ENCODE measurements around the gene HNF1B. TPM values are rescaled to one million over a fixed set of nuclear protein-coding genes. Genes with fewer than 3 reads are reported as not detected.
A peak's percentile ranks its signal among the peaks of the same experiment; 100 is the strongest.

Gene HNF1B
- total and polyA plus RNA-seq, 7 experiments from 2014 or later = 1.4 TPM; not detected in 6

GRCh38 chr17:37752482-37752881 lies 7.6 kb upstream of the HNF1B start:
- no peak overlapping the region for H3K27ac ChIP-seq (ENCODE audit: low read depth, low read length)
- no peaks in the 10 kb centered on the region for H3K4me1 ChIP-seq (ENCODE audit: control insufficient read depth in 2 of 2, insufficient read depth in 2 of 2, low read length in 2 of 2)
- DNase-seq = no peak
- Mint-ChIP-seq H3K36me3 (no peaks in the 10 kb centered on the region), H3K27me3 (peaks cover 14 to 35% (median 18%) of the 10 kb centered on the region in 5 donors), H3K4me3 (no peak overlapping the region), H3K4me1 (peaks cover 0 to 27% (median 0%) of the 10 kb centered on the region in 7 donors), H3K9me3 (no peaks in the 10 kb centered on the region), H3K27ac (no peak overlapping the region)
- CTCF ChIA-PET = no interaction called here
- ATAC-seq = no peak
- POLR2A ChIA-PET = no interaction called here
- H3K27me3 ChIP-seq (ENCODE audit: control insufficient read depth in 2 of 2, insufficient read depth in 2 of 2, low read length in 2 of 2) = no peaks in the 10 kb centered on the region
- no peaks in the 10 kb centered on the region for H3K36me3 ChIP-seq (ENCODE audit: control insufficient read depth in 2 of 3, insufficient read depth in 3 of 3, low read length in 3 of 3)
- H3K4me3 ChIP-seq (ENCODE audit: low read length) = no peak overlapping the region
- intact Hi-C loops (cut with micrococcal nuclease) = loop anchor here in 1 of 2 donors (5.0 kb wide), 1 partner anchor 50 kb away; no protein-coding TSS in a partner anchor
- H3K9me3 ChIP-seq (ENCODE audit: control insufficient read depth in 2 of 3, low read length in 3 of 3) = no peaks in the 10 kb centered on the region

GRCh38 chr17:37750768-37751475 lies 6.1 kb upstream of the HNF1B start:
- Histone ChIP-seq H3K9me3 (ENCODE audit: control insufficient read depth in 2 of 3, low read length in 3 of 3) (no peaks in the 10 kb centered on the region), H3K4me1 (ENCODE audit: control insufficient read depth in 2 of 2, insufficient read depth in 2 of 2, low read length in 2 of 2) (no peaks in the 10 kb centered on the region), H3K4me3 (ENCODE audit: low read length) (no peak overlapping the region), H3K27me3 (ENCODE audit: control insufficient read depth in 2 of 2, insufficient read depth in 2 of 2, low read length in 2 of 2) (no peaks in the 10 kb centered on the region), H3K36me3 (ENCODE audit: control insufficient read depth in 2 of 3, insufficient read depth in 3 of 3, low read length in 3 of 3) (no peaks in the 10 kb centered on the region), H3K27ac (ENCODE audit: low read depth, low read length) (no peak overlapping the region)
- H3K27ac Mint-ChIP-seq = no peak overlapping the region
- POLR2A ChIA-PET = no interaction called here
- intact Hi-C loops (cut with micrococcal nuclease) = loop anchor here in 1 of 2 donors (5.0 kb wide), 1 partner anchor 49 kb away; no protein-coding TSS in a partner anchor
- ATAC-seq = no peak
- H3K4me3 Mint-ChIP-seq = no peak overlapping the region
- DNase-seq = no peak
- peaks cover 0 to 1% (median 0%) of the 10 kb centered on the region in 11 donors for H3K9me3 Mint-ChIP-seq
- peaks cover 0 to 36% (median 0%) of the 10 kb centered on the region in 7 donors for H3K4me1 Mint-ChIP-seq
- no peaks in the 10 kb centered on the region for H3K36me3 Mint-ChIP-seq
- CTCF ChIA-PET = no interaction called here
- H3K27me3 Mint-ChIP-seq = peaks cover 26 to 48% (median 29%) of the 10 kb centered on the region in 5 donors

GRCh38 chr17:37750292-37750691 lies 5.4 kb upstream of the HNF1B start:
- ChIA-PET CTCF (no interaction called here), POLR2A (no interaction called here)
- peaks cover 0 to 1% (median 0%) of the 10 kb centered on the region in 11 donors for H3K9me3 Mint-ChIP-seq
- H3K4me1 Mint-ChIP-seq = peaks cover 0 to 37% (median 1%) of the 10 kb centered on the region in 7 donors
- H3K27ac Mint-ChIP-seq = no peak overlapping the region
- Histone ChIP-seq H3K36me3 (ENCODE audit: control insufficient read depth in 2 of 3, insufficient read depth in 3 of 3, low read length in 3 of 3) (no peaks in the 10 kb centered on the region), H3K9me3 (ENCODE audit: control insufficient read depth in 2 of 3, low read length in 3 of 3) (no peaks in the 10 kb centered on the region), H3K27ac (ENCODE audit: low read depth, low read length) (no peak overlapping the region), H3K4me1 (ENCODE audit: control insufficient read depth in 2 of 2, insufficient read depth in 2 of 2, low read length in 2 of 2) (peaks cover 0 to under 1% of the 10 kb centered on the region in 2 donors), H3K27me3 (ENCODE audit: control insufficient read depth in 2 of 2, insufficient read depth in 2 of 2, low read length in 2 of 2) (no peaks in the 10 kb centered on the region), H3K4me3 (ENCODE audit: low read length) (no peak overlapping the region)
- DNase-seq = no peak
- H3K27me3 Mint-ChIP-seq = peaks cover 29 to 53% (median 31%) of the 10 kb centered on the region in 5 donors
- intact Hi-C loops (cut with micrococcal nuclease) = loop anchor here in 1 of 2 donors (5.0 kb wide), 1 partner anchor 48 kb away; no protein-coding TSS in a partner anchor
- no peaks in the 10 kb centered on the region for H3K36me3 Mint-ChIP-seq
- ATAC-seq = no peak
- H3K4me3 Mint-ChIP-seq = no peak overlapping the region

GRCh38 chr17:37747222-37747621 lies 2.4 kb upstream of the HNF1B start:
- Histone ChIP-seq H3K27me3 (ENCODE audit: control insufficient read depth in 2 of 2, insufficient read depth in 2 of 2, low read length in 2 of 2) (peaks cover 0 to 11% of the 10 kb centered on the region in 2 donors), H3K9me3 (ENCODE audit: control insufficient read depth in 2 of 3, low read length in 3 of 3) (no peaks in the 10 kb centered on the region), H3K4me1 (ENCODE audit: control insufficient read depth in 2 of 2, insufficient read depth in 2 of 2, low read length in 2 of 2) (peaks cover 2 to 18% of the 10 kb centered on the region in 2 donors), H3K27ac (ENCODE audit: low read depth, low read length) (no peak overlapping the region), H3K4me3 (ENCODE audit: low read length) (no peak overlapping the region), H3K36me3 (ENCODE audit: control insufficient read depth in 2 of 3, insufficient read depth in 3 of 3, low read length in 3 of 3) (no peaks in the 10 kb centered on the region)
- H3K27me3 Mint-ChIP-seq = peaks cover 42 to 75% (median 45%) of the 10 kb centered on the region in 5 donors
- no peaks in the 10 kb centered on the region for H3K36me3 Mint-ChIP-seq
- DNase-seq (no peak), ATAC-seq (no peak)
- H3K27ac Mint-ChIP-seq = no peak overlapping the region
- ChIA-PET CTCF (no interaction called here), POLR2A (no interaction called here)
- no peak overlapping the region for H3K4me3 Mint-ChIP-seq
- peaks cover 0 to 1% (median 0%) of the 10 kb centered on the region in 11 donors for H3K9me3 Mint-ChIP-seq
- H3K4me1 Mint-ChIP-seq = peaks cover 14 to 45% (median 21%) of the 10 kb centered on the region in 7 donors
- intact Hi-C loops (cut with micrococcal nuclease) = loop anchor here in 1 of 2 donors (2.0 kb wide), 1 partner anchor 18 kb away; no protein-coding TSS in a partner anchor

GRCh38 chr17:37746617-37747016 lies 1.8 kb upstream of the HNF1B start:
- intact Hi-C loops (cut with micrococcal nuclease) = loop anchor here in 1 of 2 donors (2.0 kb wide), 1 partner anchor 18 kb away; no protein-coding TSS in a partner anchor
- peaks cover 0 to 17% of the 10 kb centered on the region in 2 donors for H3K27me3 ChIP-seq (ENCODE audit: control insufficient read depth in 2 of 2, insufficient read depth in 2 of 2, low read length in 2 of 2)
- Mint-ChIP-seq H3K27me3 (peaks cover 44 to 76% (median 48%) of the 10 kb centered on the region in 5 donors), H3K36me3 (no peaks in the 10 kb centered on the region), H3K9me3 (peaks cover 0 to 1% (median 0%) of the 10 kb centered on the region in 11 donors), H3K4me1 (peaks cover 14 to 40% (median 23%) of the 10 kb centered on the region in 7 donors), H3K4me3 (peak overlapping the region in 1 of 10 donors; percentile 16), H3K27ac (no peak overlapping the region)
- POLR2A ChIA-PET = no interaction called here
- CTCF ChIA-PET = no interaction called here
- H3K36me3 ChIP-seq (ENCODE audit: control insufficient read depth in 2 of 3, insufficient read depth in 3 of 3, low read length in 3 of 3) = no peaks in the 10 kb centered on the region
- DNase-seq (no peak), ATAC-seq (no peak)
- H3K9me3 ChIP-seq (ENCODE audit: control insufficient read depth in 2 of 3, low read length in 3 of 3) = no peaks in the 10 kb centered on the region
- H3K27ac ChIP-seq (ENCODE audit: low read depth, low read length) = no peak overlapping the region
- no peak overlapping the region for H3K4me3 ChIP-seq (ENCODE audit: low read length)
- peaks cover 8 to 23% of the 10 kb centered on the region in 2 donors for H3K4me1 ChIP-seq (ENCODE audit: control insufficient read depth in 2 of 2, insufficient read depth in 2 of 2, low read length in 2 of 2)

GRCh38 chr17:37745801-37746426 lies 1.1 kb upstream of the HNF1B start:
- Mint-ChIP-seq H3K9me3 (peaks cover 0 to 1% (median 0%) of the 10 kb centered on the region in 11 donors), H3K27ac (no peak overlapping the region), H3K4me1 (peaks cover 14 to 36% (median 24%) of the 10 kb centered on the region in 7 donors), H3K4me3 (peak overlapping the region in 3 of 10 donors; percentile 73 to 85 (median 77)), H3K36me3 (no peaks in the 10 kb centered on the region), H3K27me3 (peaks cover 51 to 81% (median 53%) of the 10 kb centered on the region in 5 donors)
- H3K4me3 ChIP-seq (ENCODE audit: low read length) = no peak overlapping the region
- ChIA-PET POLR2A (no interaction called here), CTCF (no interaction called here)
- no peak overlapping the region for H3K27ac ChIP-seq (ENCODE audit: low read depth, low read length)
- H3K9me3 ChIP-seq (ENCODE audit: control insufficient read depth in 2 of 3, low read length in 3 of 3) = no peaks in the 10 kb centered on the region
- intact Hi-C loops (cut with micrococcal nuclease) = loop anchor here in 1 of 2 donors (2.0 kb wide), 1 partner anchor 19 kb away; no protein-coding TSS in a partner anchor
- H3K36me3 ChIP-seq (ENCODE audit: control insufficient read depth in 2 of 3, insufficient read depth in 3 of 3, low read length in 3 of 3) = no peaks in the 10 kb centered on the region
- H3K27me3 ChIP-seq (ENCODE audit: control insufficient read depth in 2 of 2, insufficient read depth in 2 of 2, low read length in 2 of 2) = peaks cover under 1 to 20% of the 10 kb centered on the region in 2 donors
- peaks cover 8 to 25% of the 10 kb centered on the region in 2 donors for H3K4me1 ChIP-seq (ENCODE audit: control insufficient read depth in 2 of 2, insufficient read depth in 2 of 2, low read length in 2 of 2)
- DNase-seq (no peak), ATAC-seq (no peak)

All from naive thymus-derived CD4-positive, alpha-beta T cell (primary cell).